Skin epidermis (tissue), 12 donors: ENCODE results near the gene VIT.
A peak's percentile ranks its signal among the peaks of the same experiment; 100 is the strongest.

Experiments used
- H3K27ac ChIP-seq, 21 experiments: fragments of 200-600 bp; sonication (generic) in 11 of 21; one replicate each; pipeline ENCODE4 v1.5.0; 2020; ENCODE audit warnings: mild to moderate bottlenecking in 3 of 21, inconsistent platforms in 2 of 21, moderate library complexity in 2 of 21
- H3K4me3 ChIP-seq, 7 experiments: fragments of 200-600 bp; sonication (generic) in 2 of 7; one replicate each; pipeline ENCODE4 v1.5.0; 2020; ENCODE audit warnings: inconsistent platforms in 2 of 7, mild to moderate bottlenecking in 2 of 7, moderate library complexity in 1 of 7

Gene VIT

GRCh38 chr2:36706021-36706876, 9.7 kb downstream of the VIT start:
- Histone ChIP-seq H3K27ac (peak overlapping the region in 12 of 21 experiments; percentile 9 to 82 (median 50)), H3K4me3 (no peak overlapping the region)

- Histone ChIP-seq H3K4me3 (no peak overlapping the region), H3K27ac (peak overlapping the region in 16 of 21 experiments; percentile 1 to 82 (median 52))
These were observed 10.5 kb downstream of the VIT start for GRCh38 chr2:36707050-36707449.

DNA sequence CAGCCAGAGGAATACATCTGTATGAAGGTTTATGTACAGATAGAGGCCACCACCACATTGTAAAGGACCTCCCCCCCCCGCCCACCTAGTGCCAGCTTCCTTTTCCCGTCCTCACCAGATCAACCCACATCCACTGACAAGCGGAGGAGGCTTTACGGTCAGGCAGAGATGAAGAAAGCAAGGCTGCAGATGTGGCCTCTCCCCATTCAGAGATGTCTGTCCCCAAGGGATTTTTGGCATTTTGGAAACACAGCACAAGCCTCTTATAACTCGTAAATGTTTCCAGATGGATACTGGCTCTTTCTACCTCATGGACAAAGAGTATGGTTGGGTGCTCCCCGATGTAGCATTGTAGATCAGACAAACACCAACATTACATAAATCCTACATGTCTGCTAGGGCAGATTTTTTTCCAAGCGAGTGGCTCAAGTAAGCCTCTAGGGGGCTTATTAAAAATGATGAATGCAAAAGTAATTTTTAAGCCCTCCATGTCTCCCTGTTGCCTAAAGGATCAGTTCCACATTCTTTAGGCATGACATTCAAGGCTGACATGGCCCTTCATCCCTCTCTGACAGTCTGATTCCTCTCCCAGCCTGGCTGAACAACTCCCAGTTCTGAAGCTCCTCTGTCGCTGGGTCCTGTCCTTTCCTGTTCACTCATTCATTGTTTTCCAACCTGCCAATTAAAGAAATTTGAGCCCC, 11.7 kb downstream of the VIT start:
- Histone ChIP-seq H3K4me3 (no peak overlapping the region), H3K27ac (peak overlapping the region in 12 of 21 experiments; percentile 1 to 82 (median 48))

DNA sequence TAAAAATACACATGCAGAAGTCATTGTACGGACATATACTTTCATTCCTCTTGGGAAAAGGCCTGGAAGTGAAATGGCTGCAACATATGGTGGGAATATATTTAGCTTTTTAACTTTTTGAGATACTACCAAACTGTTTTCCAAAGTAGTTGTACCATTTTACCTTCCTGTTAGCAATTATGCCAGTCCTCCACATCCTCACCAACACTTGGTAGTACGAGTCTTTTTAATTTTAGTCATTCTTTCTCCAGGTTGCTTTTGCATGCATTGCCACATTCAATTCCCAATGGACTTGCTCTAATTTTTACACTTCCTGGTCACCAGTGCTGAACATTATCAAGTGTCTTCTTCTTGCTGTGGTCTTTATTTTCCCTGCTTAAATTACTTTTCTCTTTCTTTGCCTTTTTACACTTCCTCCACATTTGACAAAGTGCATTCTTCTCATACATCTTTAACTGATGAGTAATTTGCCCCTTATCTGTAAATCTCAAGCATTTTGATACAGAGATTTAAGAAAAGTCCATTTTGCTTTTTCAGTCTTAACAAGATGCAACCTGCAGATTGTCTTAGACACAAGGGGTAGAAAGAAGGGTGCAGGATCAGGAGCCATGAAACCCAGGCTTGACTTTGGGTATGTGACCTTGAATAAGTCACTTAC, 14.5 kb downstream of the VIT start:
- Histone ChIP-seq H3K4me3 (no peak overlapping the region), H3K27ac (no peak overlapping the region)

DNA sequence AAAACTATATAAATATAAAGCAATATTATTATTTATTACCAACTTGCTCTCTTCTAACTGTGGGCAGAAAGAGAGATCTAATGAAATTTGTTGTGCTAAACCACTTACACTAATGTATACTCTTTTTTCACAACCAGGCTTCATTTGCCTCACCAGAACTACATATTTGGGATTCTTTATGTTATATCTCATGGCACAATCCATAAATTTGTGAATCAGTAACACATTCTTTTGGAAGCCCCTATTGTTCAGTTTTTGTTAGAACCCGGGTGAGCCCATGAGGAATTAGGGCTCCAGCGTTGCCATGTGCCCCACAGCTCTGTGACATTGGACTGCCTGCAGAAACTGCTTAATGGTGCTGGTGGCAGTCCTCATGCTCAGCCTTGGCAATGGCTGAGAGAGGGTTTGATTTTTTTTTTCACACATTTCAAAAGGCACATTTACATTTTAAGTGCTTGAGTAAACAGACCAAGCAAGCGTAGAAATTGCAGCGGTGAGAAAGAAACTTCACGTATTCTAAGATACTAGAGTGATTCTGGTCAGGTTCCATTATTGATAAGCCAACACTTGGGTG, 15.3 kb downstream of the VIT start:
- no peak overlapping the region for H3K27ac ChIP-seq
- H3K4me3 ChIP-seq, result no peak overlapping the region

DNA sequence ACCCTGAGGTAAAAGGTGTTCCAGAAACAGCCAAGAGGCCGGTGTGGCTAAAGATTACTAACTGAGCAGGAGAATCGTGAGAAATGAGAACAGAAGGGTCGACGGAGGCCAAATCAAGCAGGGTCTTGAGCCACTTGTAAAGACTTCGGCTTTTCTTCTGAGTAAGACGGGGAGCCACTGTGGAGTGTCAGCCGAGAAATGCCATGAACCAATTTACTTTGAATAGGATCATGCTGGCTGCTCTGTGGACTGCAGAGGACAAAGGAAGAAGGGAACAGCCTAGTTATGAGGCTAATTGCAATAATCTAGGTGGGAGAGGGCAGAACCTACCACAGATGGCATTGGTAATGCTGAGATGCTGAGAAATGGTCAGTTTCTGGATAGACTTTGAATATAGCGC, 16.8 kb downstream of the VIT start:
- Histone ChIP-seq H3K27ac (no peak overlapping the region), H3K4me3 (no peak overlapping the region)

DNA sequence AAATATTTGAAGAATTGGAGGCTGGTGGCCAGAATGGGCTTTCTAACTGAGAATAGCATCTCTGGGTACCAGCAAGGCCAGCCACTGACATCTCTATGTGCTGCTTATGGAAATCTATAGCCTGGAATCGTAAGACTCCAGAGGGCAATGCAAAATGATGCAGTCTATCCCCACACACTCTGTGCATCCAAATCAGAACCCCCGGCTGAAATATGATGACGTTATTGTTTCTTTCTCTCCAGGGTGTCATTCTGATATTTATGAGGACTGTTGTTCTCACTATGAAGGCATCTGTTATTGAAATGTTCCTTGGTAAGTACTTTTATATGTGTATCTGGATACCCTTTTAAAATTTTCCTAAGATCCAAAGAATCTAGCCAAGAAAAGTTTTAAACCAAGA, 19.6 kb downstream of the VIT start:
- H3K27ac ChIP-seq, result no peak overlapping the region
- H3K4me3 ChIP-seq, result no peak overlapping the region

DNA sequence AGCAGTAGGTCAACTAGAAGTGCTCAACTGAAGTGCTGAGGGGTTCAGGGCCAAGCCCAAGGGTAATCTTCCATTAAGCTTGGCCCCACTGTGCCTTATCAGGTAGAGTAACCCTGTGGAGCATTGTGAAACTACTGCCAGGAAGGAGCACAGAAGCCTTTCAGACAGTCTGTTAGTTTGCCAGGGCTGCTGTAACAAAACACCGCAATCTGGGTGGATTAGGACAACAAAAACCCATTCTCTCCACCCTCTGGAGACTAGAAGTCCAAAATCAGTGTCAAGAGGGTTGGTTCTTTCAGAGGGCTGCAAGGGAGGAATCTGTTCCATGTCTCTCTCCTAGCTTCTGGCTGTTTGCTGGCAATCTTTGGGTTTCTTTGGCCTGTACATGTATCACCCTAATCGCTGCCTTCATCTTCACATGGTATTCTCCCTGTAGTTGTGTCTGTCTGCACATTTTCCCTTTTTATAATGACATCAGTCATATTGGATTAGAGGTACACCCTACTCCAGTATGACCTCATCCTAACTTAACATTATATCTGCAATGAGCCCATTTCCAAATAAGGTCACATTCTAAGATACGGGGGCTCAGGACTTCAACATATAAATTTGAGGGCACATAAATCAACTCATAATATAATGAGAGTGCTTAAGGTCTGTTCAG, 21.2 kb downstream of the VIT start:
- no peak overlapping the region for H3K4me3 ChIP-seq

DNA sequence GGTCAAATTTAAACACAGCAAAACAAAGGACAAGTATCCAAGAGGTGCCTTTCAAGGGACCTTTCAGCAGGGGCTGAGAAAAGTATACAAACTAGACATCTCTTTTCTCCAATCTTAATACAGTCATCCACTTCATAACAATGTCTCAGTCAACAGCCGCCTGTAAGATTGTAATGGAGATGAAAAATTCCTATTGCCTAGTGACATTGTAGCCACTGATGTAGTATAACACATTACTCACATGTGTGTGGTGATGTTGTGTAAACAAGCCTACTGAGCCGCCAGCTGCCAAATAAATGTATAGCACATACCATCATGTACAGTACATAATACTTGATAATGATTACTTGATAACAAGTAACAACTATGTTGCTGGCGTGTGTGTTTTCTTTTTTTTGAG, 31.0 kb downstream of the VIT start:
- no peak overlapping the region for H3K27ac ChIP-seq
- no peak overlapping the region for H3K4me3 ChIP-seq

More for the DNA sequence above, 21.2 kb downstream of the VIT start:
- no peak overlapping the region for H3K27ac ChIP-seq

GRCh38 chr2:36729067-36729466, 32.6 kb downstream of the VIT start:
- H3K4me3 ChIP-seq, result no peak overlapping the region
- H3K27ac ChIP-seq, result no peak overlapping the region

- H3K4me3 ChIP-seq, result no peak overlapping the region
- H3K27ac ChIP-seq, result peak overlapping the region in 1 of 21 experiments; percentile 26
These were observed 35.6 kb downstream of the VIT start for GRCh38 chr2:36731941-36732672.

DNA sequence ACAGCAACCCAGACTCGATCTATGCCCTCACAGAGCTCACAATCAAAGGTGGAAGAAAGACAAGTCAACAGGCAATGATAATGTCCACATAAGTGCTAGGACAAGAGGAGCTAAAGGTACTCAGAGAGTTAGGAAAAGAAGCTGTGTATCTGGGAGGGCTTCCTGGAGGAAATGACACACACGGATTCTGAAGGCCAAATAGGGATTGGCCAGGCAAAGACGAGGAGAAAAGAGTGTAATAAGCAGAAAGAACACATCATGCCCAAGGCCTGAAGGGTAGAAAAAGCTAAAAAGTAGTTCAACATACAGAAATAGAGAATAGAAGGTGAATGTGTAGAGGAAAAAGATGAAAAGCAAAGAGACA, 36.1 kb downstream of the VIT start:
- Histone ChIP-seq H3K4me3 (no peak overlapping the region), H3K27ac (no peak overlapping the region)

DNA sequence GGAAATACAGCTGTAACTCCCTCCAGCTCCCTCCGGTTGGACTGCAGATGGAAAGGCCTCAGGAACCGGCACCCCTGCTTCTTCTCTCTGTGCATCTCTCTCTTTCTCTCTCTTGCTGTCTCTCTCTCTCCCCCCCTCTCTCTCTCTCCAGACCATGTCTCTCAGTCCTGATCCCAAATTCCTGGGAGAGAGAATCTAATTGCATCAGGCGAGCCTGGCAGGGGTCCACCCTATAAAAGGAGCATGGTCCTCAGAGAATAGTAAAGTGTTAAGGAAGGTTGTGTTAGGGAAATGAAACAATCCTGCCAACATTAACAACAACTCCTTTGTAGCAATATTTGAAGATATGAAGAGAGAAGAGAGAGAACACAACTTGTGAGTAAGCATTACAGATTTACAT, 36.7 kb downstream of the VIT start:
- H3K27ac ChIP-seq, result no peak overlapping the region
- H3K4me3 ChIP-seq, result no peak overlapping the region

DNA sequence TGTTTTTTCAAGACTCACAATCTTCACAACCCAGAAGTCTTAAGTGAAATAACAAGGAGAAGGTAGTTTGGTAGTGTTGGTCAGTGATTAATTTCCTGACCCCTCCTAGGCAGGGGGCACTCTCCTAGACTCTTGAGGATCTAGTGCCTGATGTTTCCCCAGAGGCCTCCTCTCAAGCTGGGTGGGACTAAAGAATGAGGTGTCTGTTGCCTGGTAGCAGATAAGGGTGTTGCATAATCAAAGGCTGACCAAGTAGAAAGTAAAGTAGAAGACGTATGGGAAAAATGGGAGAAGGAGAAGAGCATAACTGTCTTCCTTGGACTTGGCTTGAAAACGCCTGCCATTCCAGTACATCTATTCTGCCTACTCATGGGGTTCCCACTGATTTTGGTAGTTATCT, 37.8 kb downstream of the VIT start:
- Histone ChIP-seq H3K27ac (no peak overlapping the region), H3K4me3 (no peak overlapping the region)

DNA sequence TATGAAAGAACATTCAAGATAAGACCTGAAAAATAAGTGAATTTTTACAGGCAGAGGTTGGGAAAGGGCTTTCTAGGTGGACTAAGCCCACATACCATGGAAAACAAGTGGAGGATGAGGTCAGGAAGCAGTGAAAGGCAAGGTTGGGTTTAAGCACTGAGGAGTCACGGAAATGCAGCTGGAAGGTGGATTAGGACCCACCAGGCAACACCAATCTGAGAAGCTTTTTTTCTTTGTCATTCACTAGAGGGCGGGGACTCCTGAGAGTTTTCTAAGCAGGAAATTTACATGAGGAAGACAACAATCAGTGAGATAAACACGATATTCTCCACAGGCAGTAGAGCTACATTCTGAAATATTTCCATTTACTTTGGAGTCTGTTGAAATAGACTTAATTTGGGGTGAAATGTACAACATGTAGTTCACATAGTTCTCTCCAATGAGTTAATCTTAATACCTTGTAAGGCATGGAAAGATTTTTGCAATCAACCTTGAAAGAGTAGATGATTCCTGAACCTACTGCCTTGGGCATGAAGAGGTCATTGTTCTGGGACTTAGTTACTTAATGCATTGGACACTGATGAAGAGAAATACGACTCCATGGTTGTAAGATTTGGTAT, 40.7 kb downstream of the VIT start:
- Histone ChIP-seq H3K4me3 (no peak overlapping the region), H3K27ac (no peak overlapping the region)

GRCh38 chr2:36740061-36740460, 43.6 kb downstream of the VIT start:
- Histone ChIP-seq H3K4me3 (no peak overlapping the region), H3K27ac (no peak overlapping the region)

DNA sequence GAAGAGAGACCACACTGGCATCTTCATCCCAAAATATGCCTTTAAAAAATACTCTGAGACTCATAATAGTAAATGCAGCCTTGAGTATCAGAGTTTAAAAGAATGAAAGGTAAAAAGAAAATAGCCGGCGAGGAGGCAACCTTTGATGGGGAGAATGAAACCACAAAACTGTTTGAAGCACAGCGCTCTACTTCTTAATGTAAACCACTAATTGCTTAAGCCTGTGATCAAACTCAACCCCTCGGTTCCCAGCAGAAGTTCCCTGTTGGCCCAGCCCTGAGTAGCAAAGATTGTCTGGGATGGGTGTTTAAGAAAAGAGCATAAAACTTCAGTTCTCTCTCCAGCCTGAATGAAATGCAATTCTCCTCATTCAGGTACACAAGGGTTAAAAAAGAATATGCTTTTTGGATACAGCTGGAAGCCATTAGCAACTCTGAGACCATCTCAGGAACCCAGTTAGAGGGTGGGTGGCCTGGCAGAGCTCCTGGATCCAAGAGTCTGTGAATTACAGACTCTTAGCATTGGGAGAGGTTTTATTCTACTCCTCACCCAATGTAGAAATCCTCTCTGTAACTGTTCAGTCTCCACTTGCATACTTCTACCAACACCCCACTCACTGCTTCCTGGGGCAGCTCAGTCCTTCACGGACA, 44.8 kb downstream of the VIT start:
- H3K4me3 ChIP-seq, result no peak overlapping the region
- H3K27ac ChIP-seq, result no peak overlapping the region

DNA sequence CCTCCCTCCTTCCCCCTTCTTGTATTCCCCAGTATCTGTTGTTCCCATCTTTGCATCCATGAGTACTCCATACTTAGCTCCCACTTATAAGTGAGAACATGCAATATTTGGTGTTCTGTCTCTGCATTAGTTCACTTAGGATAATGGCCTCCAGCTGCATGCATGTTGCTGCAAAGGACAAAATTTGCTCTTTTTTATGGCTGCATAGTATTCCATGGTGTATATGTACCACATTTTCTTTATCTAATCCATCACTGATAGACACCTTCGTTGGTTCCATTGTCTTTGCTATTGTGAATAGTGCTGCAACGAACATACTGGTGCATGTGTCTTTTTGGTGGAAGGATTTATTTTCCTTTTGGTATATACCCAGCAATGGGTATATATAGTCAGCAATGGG, 47.4 kb downstream of the VIT start:
- Histone ChIP-seq H3K27ac (no peak overlapping the region), H3K4me3 (no peak overlapping the region)
